SU-DHL-6 (cell line): ENCODE results near the gene ANKS1B.

ENCODE experiments used
- H2AFZ ChIP-seq: fragments of 200-600 bp; sonication (generic); 2 replicates; pipeline ENCODE4 v1.6.1; 2014; ENCODE audit warnings: low read depth, mild to moderate bottlenecking, moderate library complexity, mixed read lengths, antibody characterized with exemption, low read length; ENCODE audit not compliant: severe bottlenecking
- H3F3A ChIP-seq: fragments of 200-600 bp; shearing (Covaris generic); 2 replicates; pipeline ENCODE4 v1.6.0; 2016; ENCODE audit warnings: antibody characterized with exemption, mild to moderate bottlenecking; ENCODE audit not compliant: insufficient read depth
- H3K27ac ChIP-seq: fragments of 200-600 bp; sonication (generic); 2 replicates; pipeline ENCODE4 v1.5.1; 2016; ENCODE audit warnings: low read depth, mild to moderate bottlenecking, low read length, moderate library complexity, mixed read lengths
- H3K27me3 ChIP-seq: fragments of 200-600 bp; sonication (generic), shearing (Covaris generic); 2 replicates; pipeline ENCODE4 v1.6.0; 2014; ENCODE audit warnings: mild to moderate bottlenecking, low read length
- H3K36me3 ChIP-seq: fragments of 200-600 bp; sonication (generic); 2 replicates; pipeline ENCODE4 v1.6.1; 2014; ENCODE audit warnings: mild to moderate bottlenecking, low read length, mixed read lengths
- H3K4me2 ChIP-seq: fragments of 300-600, 200-600 bp; shearing (Covaris generic), sonication (generic); 2 replicates; pipeline ENCODE4 v1.6.0; 2014; ENCODE audit warnings: low read length, low read depth, mild to moderate bottlenecking; ENCODE audit not compliant: poor library complexity, severe bottlenecking
- H3K4me3 ChIP-seq: fragments of 200-600 bp; sonication (generic); 2 replicates; pipeline ENCODE4 v1.5.1; 2014; ENCODE audit warnings: antibody characterized with exemption, low read length, mild to moderate bottlenecking, mixed read lengths; ENCODE audit not compliant: insufficient read depth, poor library complexity, severe bottlenecking
- H3K79me2 ChIP-seq: fragments of 200-600 bp; sonication (generic); 2 replicates; pipeline ENCODE4 v1.6.1; 2014; ENCODE audit warnings: mild to moderate bottlenecking, low read length, moderate library complexity; ENCODE audit not compliant: insufficient read depth
- H3K9ac ChIP-seq: fragments of 200-600 bp; sonication (generic); 2 replicates; pipeline ENCODE4 v1.7.0; 2014; ENCODE audit warnings: mild to moderate bottlenecking, low read length
- H3K9me2 ChIP-seq: fragments of 200-600 bp; sonication (generic); replicated peaks from 2 replicates; pipeline ENCODE4 v1.6.1; 2014; ENCODE audit warnings: low read length; ENCODE audit not compliant: insufficient read depth
- H3K9me3 ChIP-seq: fragments of 200-600 bp; sonication (generic); 2 replicates; pipeline ENCODE4 v1.6.1; 2014; ENCODE audit warnings: low read length, mixed read lengths; ENCODE audit not compliant: insufficient read depth
- H4K20me1 ChIP-seq: fragments of 200-600 bp; sonication (generic); 2 replicates; pipeline ENCODE4 v1.6.1; 2014; ENCODE audit warnings: low read depth, mild to moderate bottlenecking, antibody characterized with exemption, low read length, moderate library complexity, mixed read lengths
- EZH2phosphoT487 ChIP-seq: fragments of 200-600 bp; sonication (generic), shearing (Covaris generic); conservative IDR thresholded peaks from 2 replicates; pipeline ENCODE4 v1.6.1; 2018; ENCODE audit warnings: mild to moderate bottlenecking, antibody characterized with exemption, low read length, moderate library complexity, mixed read lengths
- TF ChIP-seq, protein P1 (sequence below): fragments of 200-600 bp; sonication (generic); IDR thresholded peaks from one replicate; pipeline ENCODE4 v1.5.1; 2017; ENCODE audit warnings: antibody characterized with exemption, mild to moderate bottlenecking, low read length, moderate library complexity; ENCODE audit not compliant: insufficient read depth, poor library complexity, severe bottlenecking

ANKS1B gene

DNA sequence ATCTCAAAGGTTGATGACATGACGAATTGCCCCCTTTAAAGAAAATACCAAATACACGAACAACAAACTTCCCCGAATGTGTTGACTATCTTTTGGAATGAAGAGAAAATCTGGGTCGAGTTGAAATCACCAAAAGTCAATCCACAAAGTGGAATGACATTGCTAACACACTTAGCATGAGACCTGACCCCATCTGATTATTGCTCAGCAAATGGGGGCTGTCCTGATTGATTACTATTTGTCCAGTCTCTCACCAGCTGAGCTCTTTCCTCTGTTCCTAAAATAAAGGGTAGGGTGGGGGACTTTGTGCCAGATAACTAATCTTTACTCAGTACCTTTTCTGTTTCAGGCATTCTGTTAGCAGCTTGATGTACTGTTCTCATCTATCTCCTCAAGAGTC is 1116.2 kb downstream of the ANKS1B start:
- Histone ChIP-seq H3F3A (no peaks in the 10 kb centered on the region), H4K20me1 (no peaks in the 10 kb centered on the region), H3K36me3 (no peaks in the 10 kb centered on the region), H3K27ac (no peak overlapping the region), H3K9ac (no peak overlapping the region), H3K9me2 (no peaks in the 10 kb centered on the region), H3K9me3 (no peaks in the 10 kb centered on the region), H3K4me2 (no peak overlapping the region), H3K4me3 (no peak overlapping the region), H2AFZ (no peak overlapping the region), H3K27me3 (no peaks in the 10 kb centered on the region), H3K79me2 (no peaks in the 10 kb centered on the region)
- TF ChIP-seq EZH2phosphoT487, result no peak
- TF ChIP-seq, protein P1, sequence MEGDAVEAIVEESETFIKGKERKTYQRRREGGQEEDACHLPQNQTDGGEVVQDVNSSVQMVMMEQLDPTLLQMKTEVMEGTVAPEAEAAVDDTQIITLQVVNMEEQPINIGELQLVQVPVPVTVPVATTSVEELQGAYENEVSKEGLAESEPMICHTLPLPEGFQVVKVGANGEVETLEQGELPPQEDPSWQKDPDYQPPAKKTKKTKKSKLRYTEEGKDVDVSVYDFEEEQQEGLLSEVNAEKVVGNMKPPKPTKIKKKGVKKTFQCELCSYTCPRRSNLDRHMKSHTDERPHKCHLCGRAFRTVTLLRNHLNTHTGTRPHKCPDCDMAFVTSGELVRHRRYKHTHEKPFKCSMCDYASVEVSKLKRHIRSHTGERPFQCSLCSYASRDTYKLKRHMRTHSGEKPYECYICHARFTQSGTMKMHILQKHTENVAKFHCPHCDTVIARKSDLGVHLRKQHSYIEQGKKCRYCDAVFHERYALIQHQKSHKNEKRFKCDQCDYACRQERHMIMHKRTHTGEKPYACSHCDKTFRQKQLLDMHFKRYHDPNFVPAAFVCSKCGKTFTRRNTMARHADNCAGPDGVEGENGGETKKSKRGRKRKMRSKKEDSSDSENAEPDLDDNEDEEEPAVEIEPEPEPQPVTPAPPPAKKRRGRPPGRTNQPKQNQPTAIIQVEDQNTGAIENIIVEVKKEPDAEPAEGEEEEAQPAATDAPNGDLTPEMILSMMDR, result no peak

DNA sequence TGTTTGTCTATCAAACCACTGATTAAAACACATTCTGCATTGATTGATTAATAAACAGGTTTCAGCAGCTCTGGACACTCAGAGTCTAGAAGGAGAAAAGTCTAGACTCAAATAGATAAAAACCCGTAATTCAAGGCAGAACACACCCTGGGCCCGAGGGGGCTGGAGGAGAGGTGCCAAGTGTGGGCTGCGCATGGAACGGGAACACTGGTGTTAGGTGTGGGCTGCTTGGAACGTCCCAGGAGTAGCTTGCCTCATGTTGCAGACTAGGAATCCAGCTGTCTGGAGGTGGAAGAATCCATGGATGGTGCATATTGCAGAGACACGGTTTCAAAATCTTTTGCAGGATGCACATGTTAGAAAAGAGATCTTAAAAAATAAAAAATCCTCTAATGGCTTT is 1116.7 kb downstream of the ANKS1B start:
- H3K27me3 ChIP-seq, result no peaks in the 10 kb centered on the region
- H3K9ac ChIP-seq, result no peak overlapping the region
- no peaks in the 10 kb centered on the region for H4K20me1 ChIP-seq
- H3K9me3 ChIP-seq, result no peaks in the 10 kb centered on the region
- TF ChIP-seq, protein P1, result no peak
- no peak overlapping the region for H3K4me2 ChIP-seq
- H3K9me2 ChIP-seq, result no peaks in the 10 kb centered on the region
- H3F3A ChIP-seq, result no peaks in the 10 kb centered on the region
- no peak overlapping the region for H3K4me3 ChIP-seq
- H3K36me3 ChIP-seq, result no peaks in the 10 kb centered on the region
- no peaks in the 10 kb centered on the region for H3K79me2 ChIP-seq
- H2AFZ ChIP-seq, result no peak overlapping the region
- H3K27ac ChIP-seq, result no peak overlapping the region

DNA sequence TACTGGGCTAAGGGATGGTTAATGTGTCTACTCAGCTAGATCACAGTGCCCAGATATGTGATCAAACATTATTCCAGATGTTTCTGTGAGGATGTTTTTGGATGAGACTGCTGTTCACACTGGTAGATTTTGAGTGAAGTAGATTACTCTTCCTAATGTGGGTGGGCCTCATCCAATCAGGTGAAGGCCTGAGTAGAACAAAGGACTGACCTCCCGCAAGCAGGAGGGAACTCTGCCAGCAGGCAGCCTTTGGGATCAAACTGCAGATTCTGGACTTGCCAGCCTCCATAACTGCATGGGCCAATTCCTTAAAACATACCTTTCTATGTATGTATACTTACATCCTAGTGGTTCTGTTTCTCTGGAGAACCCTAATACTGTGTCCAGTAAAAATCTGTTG is 1120.4 kb downstream of the ANKS1B start:
- H3K9me3 ChIP-seq, result no peaks in the 10 kb centered on the region
- no peaks in the 10 kb centered on the region for H3F3A ChIP-seq
- no peak overlapping the region for H3K4me2 ChIP-seq
- no peak overlapping the region for H3K27ac ChIP-seq
- no peaks in the 10 kb centered on the region for H3K79me2 ChIP-seq
- TF ChIP-seq EZH2phosphoT487, result no peak
- TF ChIP-seq, protein P1, result no peak
- no peaks in the 10 kb centered on the region for H3K9me2 ChIP-seq
- no peak overlapping the region for H3K9ac ChIP-seq
- H2AFZ ChIP-seq, result no peak overlapping the region
- no peaks in the 10 kb centered on the region for H4K20me1 ChIP-seq
- no peaks in the 10 kb centered on the region for H3K36me3 ChIP-seq
- H3K4me3 ChIP-seq, result no peak overlapping the region
- no peaks in the 10 kb centered on the region for H3K27me3 ChIP-seq

DNA sequence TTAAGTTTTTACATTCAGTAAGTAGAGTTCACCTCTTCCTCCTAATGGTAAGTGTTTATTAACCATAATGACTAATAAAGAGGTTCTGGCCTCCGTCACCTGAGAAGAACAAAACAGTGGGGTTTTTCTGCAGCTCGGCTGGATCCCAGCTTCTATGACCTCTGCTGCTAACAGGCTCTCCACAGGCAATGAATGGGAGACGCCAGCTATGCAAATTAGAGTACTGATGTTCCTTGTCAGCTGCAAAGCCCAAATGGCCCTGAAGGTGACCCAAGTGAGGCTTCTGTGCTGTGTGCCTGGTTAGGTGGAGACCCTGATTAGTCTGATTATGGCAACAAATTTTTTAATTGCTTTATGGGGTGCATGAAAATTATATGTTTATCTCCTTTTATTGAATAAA is 1121.6 kb downstream of the ANKS1B start:
- Histone ChIP-seq H3F3A (no peaks in the 10 kb centered on the region), H3K4me2 (no peak overlapping the region), H3K9ac (no peak overlapping the region), H3K79me2 (no peaks in the 10 kb centered on the region), H3K9me2 (no peaks in the 10 kb centered on the region), H3K27ac (no peak overlapping the region), H4K20me1 (no peaks in the 10 kb centered on the region), H3K9me3 (no peaks in the 10 kb centered on the region), H3K36me3 (no peaks in the 10 kb centered on the region), H2AFZ (no peak overlapping the region), H3K27me3 (no peaks in the 10 kb centered on the region), H3K4me3 (no peak overlapping the region)
- TF ChIP-seq, protein P1, result no peak
- no peak for TF ChIP-seq EZH2phosphoT487
